Stimulated activated naive CD8-positive, alpha-beta T cell treated with anti-CD3 and anti-CD28 coated beads, Interleukin-15, amount 100 ng/mL, for 72 hours (primary cell): ENCODE results near the gene RXRA.

ENCODE experiments used
- ATAC-seq: fragments of 150-1000 bp; cut with Tn5 transposase; 2 replicates; pipeline ENCODE4 v1.10.0; 2021; ENCODE audit warnings: mild to moderate bottlenecking, moderate library complexity
- DNase-seq, 2 donors: peaks; one replicate each; pipeline ENCODE4 v3.0.0; 2021 to 2022
- H3K27ac Mint-ChIP-seq, 2 donors: one replicate each; pipeline ENCODE4 v1.8.0; 2022; ENCODE audit warnings: mild to moderate bottlenecking in 2 of 2, mixed read lengths in 2 of 2, moderate library complexity in 2 of 2
- H3K27me3 Mint-ChIP-seq: one replicate; pipeline ENCODE4 v1.8.0; 2022; ENCODE audit warnings: mixed read lengths
- H3K4me1 Mint-ChIP-seq: one replicate; pipeline ENCODE4 v1.8.0; 2022; ENCODE audit warnings: mild to moderate bottlenecking, mixed read lengths
- H3K4me3 Mint-ChIP-seq, 2 donors: one replicate each; pipeline ENCODE4 v1.8.0; 2022; ENCODE audit warnings: mild to moderate bottlenecking in 2 of 2, mixed read lengths in 2 of 2, moderate library complexity in 1 of 2
- H3K9me3 Mint-ChIP-seq, 2 donors: one replicate each; pipeline ENCODE4 v1.8.0; 2022; ENCODE audit warnings: mixed read lengths in 2 of 2

RXRA gene

GRCh38 chr9:134426436-134426835, 100.2 kb downstream of the RXRA start:
- Mint-ChIP-seq H3K4me1 (no peaks in the 10 kb centered on the region), H3K4me3 (no peak overlapping the region), H3K9me3 (no peaks in the 10 kb centered on the region), H3K27me3 (no peaks in the 10 kb centered on the region), H3K27ac (no peak overlapping the region)
- ATAC-seq (no peak), DNase-seq (no peak)

GRCh38 chr9:134427153-134427782, 101.0 kb downstream of the RXRA start:
- no peak overlapping the region for H3K4me3 Mint-ChIP-seq
- no peaks in the 10 kb centered on the region for H3K27me3 Mint-ChIP-seq
- no peaks in the 10 kb centered on the region for H3K9me3 Mint-ChIP-seq
- H3K4me1 Mint-ChIP-seq = no peaks in the 10 kb centered on the region
- H3K27ac Mint-ChIP-seq = no peak overlapping the region
- ATAC-seq (no peak), DNase-seq (no peak)

- H3K27me3 Mint-ChIP-seq = no peaks in the 10 kb centered on the region
- H3K27ac Mint-ChIP-seq = no peak overlapping the region
- no peaks in the 10 kb centered on the region for H3K4me1 Mint-ChIP-seq
- no peak for ATAC-seq
- H3K4me3 Mint-ChIP-seq = no peak overlapping the region
- DNase-seq = no peak
- H3K9me3 Mint-ChIP-seq = no peaks in the 10 kb centered on the region
Observed at GRCh38 chr9:134428559-134428958, 102.3 kb downstream of the RXRA start.

- no peaks in the 10 kb centered on the region for H3K4me1 Mint-ChIP-seq
- H3K9me3 Mint-ChIP-seq = no peaks in the 10 kb centered on the region
- no peak for DNase-seq
- no peak overlapping the region for H3K27ac Mint-ChIP-seq
- ATAC-seq = no peak
- no peak overlapping the region for H3K4me3 Mint-ChIP-seq
- no peaks in the 10 kb centered on the region for H3K27me3 Mint-ChIP-seq
Observed at GRCh38 chr9:134429007-134429406, 102.8 kb downstream of the RXRA start.

GRCh38 chr9:134429481-134429880, 103.2 kb downstream of the RXRA start:
- H3K27me3 Mint-ChIP-seq = no peaks in the 10 kb centered on the region

GRCh38 chr9:134431095-134431494, 104.8 kb downstream of the RXRA start:
- H3K9me3 Mint-ChIP-seq = no peaks in the 10 kb centered on the region
- H3K4me3 Mint-ChIP-seq = no peak overlapping the region
- no peak overlapping the region for H3K27ac Mint-ChIP-seq
- no peaks in the 10 kb centered on the region for H3K4me1 Mint-ChIP-seq
- no peak for ATAC-seq
- no peaks in the 10 kb centered on the region for H3K27me3 Mint-ChIP-seq
- no peak for DNase-seq

More at GRCh38 chr9:134429481-134429880, 103.2 kb downstream of the RXRA start:
- H3K4me3 Mint-ChIP-seq = no peak overlapping the region
- ATAC-seq = no peak
- no peaks in the 10 kb centered on the region for H3K4me1 Mint-ChIP-seq
- DNase-seq = no peak
- no peak overlapping the region for H3K27ac Mint-ChIP-seq
- H3K9me3 Mint-ChIP-seq = no peaks in the 10 kb centered on the region

- no peak overlapping the region for H3K4me3 Mint-ChIP-seq
- no peak for ATAC-seq
- H3K27me3 Mint-ChIP-seq = no peaks in the 10 kb centered on the region
- no peaks in the 10 kb centered on the region for H3K4me1 Mint-ChIP-seq
- DNase-seq = no peak
- no peaks in the 10 kb centered on the region for H3K9me3 Mint-ChIP-seq
- H3K27ac Mint-ChIP-seq = no peak overlapping the region
Observed at GRCh38 chr9:134431626-134432025, 105.4 kb downstream of the RXRA start.

GRCh38 chr9:134432471-134432870, 106.2 kb downstream of the RXRA start:
- Mint-ChIP-seq H3K4me1 (no peaks in the 10 kb centered on the region), H3K27me3 (no peaks in the 10 kb centered on the region), H3K9me3 (no peaks in the 10 kb centered on the region), H3K27ac (no peak overlapping the region), H3K4me3 (no peak overlapping the region)
- ATAC-seq = no peak
- no peak for DNase-seq

GRCh38 chr9:134433101-134433500, 106.8 kb downstream of the RXRA start:
- no peak overlapping the region for H3K4me3 Mint-ChIP-seq
- H3K9me3 Mint-ChIP-seq = no peaks in the 10 kb centered on the region
- ATAC-seq (no peak), DNase-seq (no peak)
- H3K4me1 Mint-ChIP-seq = no peaks in the 10 kb centered on the region
- H3K27me3 Mint-ChIP-seq = no peaks in the 10 kb centered on the region
- peak overlapping the region in 1 of 2 donors; percentile 37 for H3K27ac Mint-ChIP-seq

GRCh38 chr9:134433909-134434882, 107.9 kb downstream of the RXRA start:
- H3K9me3 Mint-ChIP-seq = no peaks in the 10 kb centered on the region
- no peaks in the 10 kb centered on the region for H3K4me1 Mint-ChIP-seq
- ATAC-seq = no peak
- no peak overlapping the region for H3K27ac Mint-ChIP-seq
- peaks cover under 1% of the 10 kb centered on the region for H3K27me3 Mint-ChIP-seq
- H3K4me3 Mint-ChIP-seq = no peak overlapping the region
- DNase-seq = no peak

- peaks cover 8% of the 10 kb centered on the region for H3K27me3 Mint-ChIP-seq
- H3K4me1 Mint-ChIP-seq = no peaks in the 10 kb centered on the region
- no peak overlapping the region for H3K27ac Mint-ChIP-seq
- H3K9me3 Mint-ChIP-seq = no peaks in the 10 kb centered on the region
- DNase-seq (no peak), ATAC-seq (no peak)
- no peak overlapping the region for H3K4me3 Mint-ChIP-seq
Observed at GRCh38 chr9:134434894-134435506, 108.7 kb downstream of the RXRA start.

- no peak for ATAC-seq
- Mint-ChIP-seq H3K27ac (peak overlapping the region in 1 of 2 donors; percentile 71), H3K9me3 (no peaks in the 10 kb centered on the region), H3K27me3 (peaks cover 16% of the 10 kb centered on the region), H3K4me1 (no peaks in the 10 kb centered on the region), H3K4me3 (no peak overlapping the region)
- no peak for DNase-seq
Observed at GRCh38 chr9:134435550-134436378, 109.5 kb downstream of the RXRA start.

GRCh38 chr9:134436379-134436762, 110.1 kb downstream of the RXRA start:
- H3K27ac Mint-ChIP-seq = no peak overlapping the region

GRCh38 chr9:134436911-134437310, 110.7 kb downstream of the RXRA start:
- H3K27me3 Mint-ChIP-seq = peaks cover 27% of the 10 kb centered on the region
- H3K27ac Mint-ChIP-seq = no peak overlapping the region
- no peaks in the 10 kb centered on the region for H3K9me3 Mint-ChIP-seq
- H3K4me1 Mint-ChIP-seq = peaks cover under 1% of the 10 kb centered on the region
- no peak for DNase-seq
- ATAC-seq = no peak
- H3K4me3 Mint-ChIP-seq = no peak overlapping the region

More at GRCh38 chr9:134436379-134436762, 110.1 kb downstream of the RXRA start:
- no peak for ATAC-seq
- DNase-seq = no peak
- Mint-ChIP-seq H3K9me3 (no peaks in the 10 kb centered on the region), H3K4me3 (no peak overlapping the region), H3K27me3 (peaks cover 22% of the 10 kb centered on the region), H3K4me1 (no peaks in the 10 kb centered on the region)
